ENCODE results near the gene EVA1C. TPM values are rescaled to one million over a fixed set of nuclear protein-coding genes. Genes with fewer than 3 reads are reported as not detected.

Gene EVA1C
- polyA plus RNA-seq, 1 of the 3 experiments (the other 2 are of a cell fraction): 10.1 TPM

DNA sequence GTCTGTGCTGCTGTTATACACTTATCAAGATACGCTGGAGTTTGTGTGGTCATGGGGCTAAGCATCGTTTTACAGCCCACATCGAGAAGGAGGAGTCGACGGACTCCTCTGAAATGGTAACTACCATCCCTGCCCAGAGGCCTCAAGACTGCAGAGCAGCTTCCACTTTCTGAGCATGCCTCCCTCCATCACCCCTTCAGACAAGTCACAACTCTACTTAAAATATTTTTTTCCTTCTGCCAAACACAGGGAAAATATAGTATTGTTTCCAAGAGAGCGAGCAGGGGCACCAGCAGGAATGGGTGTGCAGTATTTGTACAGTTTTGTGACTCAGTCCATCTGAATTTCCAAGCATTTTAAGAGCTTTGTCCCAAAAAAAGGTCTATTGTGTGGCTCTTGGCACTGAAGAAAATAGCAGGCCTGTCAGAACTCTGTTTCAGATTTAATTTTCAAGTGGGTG lies 14.1 kb downstream of the EVA1C start (continued):
- TF ChIP-seq, protein P1, sequence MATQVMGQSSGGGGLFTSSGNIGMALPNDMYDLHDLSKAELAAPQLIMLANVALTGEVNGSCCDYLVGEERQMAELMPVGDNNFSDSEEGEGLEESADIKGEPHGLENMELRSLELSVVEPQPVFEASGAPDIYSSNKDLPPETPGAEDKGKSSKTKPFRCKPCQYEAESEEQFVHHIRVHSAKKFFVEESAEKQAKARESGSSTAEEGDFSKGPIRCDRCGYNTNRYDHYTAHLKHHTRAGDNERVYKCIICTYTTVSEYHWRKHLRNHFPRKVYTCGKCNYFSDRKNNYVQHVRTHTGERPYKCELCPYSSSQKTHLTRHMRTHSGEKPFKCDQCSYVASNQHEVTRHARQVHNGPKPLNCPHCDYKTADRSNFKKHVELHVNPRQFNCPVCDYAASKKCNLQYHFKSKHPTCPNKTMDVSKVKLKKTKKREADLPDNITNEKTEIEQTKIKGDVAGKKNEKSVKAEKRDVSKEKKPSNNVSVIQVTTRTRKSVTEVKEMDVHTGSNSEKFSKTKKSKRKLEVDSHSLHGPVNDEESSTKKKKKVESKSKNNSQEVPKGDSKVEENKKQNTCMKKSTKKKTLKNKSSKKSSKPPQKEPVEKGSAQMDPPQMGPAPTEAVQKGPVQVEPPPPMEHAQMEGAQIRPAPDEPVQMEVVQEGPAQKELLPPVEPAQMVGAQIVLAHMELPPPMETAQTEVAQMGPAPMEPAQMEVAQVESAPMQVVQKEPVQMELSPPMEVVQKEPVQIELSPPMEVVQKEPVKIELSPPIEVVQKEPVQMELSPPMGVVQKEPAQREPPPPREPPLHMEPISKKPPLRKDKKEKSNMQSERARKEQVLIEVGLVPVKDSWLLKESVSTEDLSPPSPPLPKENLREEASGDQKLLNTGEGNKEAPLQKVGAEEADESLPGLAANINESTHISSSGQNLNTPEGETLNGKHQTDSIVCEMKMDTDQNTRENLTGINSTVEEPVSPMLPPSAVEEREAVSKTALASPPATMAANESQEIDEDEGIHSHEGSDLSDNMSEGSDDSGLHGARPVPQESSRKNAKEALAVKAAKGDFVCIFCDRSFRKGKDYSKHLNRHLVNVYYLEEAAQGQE (IDR thresholded peaks at IDR 0.05; ENCODE audit: low read depth, low read length): 0 out of 2 replicates have a peak, but pooled peaks have one; percentile 5
- TF ChIP-seq FOSL2 (IDR thresholded peaks at IDR 0.05; ENCODE audit: borderline replicate concordance, low read depth) (peak; percentile 67; the same call in 1 of the 2 replicates), TCF12 (IDR thresholded peaks at IDR 0.05) (peak; percentile 63), GATA2 (CRISPR knock-in tag; IDR thresholded peaks at IDR 0.05) (no peak)
- TF ChIP-seq, protein P2, sequence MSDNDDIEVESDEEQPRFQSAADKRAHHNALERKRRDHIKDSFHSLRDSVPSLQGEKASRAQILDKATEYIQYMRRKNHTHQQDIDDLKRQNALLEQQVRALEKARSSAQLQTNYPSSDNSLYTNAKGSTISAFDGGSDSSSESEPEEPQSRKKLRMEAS (IDR thresholded peaks at IDR 0.05; ENCODE audit: low read depth): peak; percentile 72

DNA sequence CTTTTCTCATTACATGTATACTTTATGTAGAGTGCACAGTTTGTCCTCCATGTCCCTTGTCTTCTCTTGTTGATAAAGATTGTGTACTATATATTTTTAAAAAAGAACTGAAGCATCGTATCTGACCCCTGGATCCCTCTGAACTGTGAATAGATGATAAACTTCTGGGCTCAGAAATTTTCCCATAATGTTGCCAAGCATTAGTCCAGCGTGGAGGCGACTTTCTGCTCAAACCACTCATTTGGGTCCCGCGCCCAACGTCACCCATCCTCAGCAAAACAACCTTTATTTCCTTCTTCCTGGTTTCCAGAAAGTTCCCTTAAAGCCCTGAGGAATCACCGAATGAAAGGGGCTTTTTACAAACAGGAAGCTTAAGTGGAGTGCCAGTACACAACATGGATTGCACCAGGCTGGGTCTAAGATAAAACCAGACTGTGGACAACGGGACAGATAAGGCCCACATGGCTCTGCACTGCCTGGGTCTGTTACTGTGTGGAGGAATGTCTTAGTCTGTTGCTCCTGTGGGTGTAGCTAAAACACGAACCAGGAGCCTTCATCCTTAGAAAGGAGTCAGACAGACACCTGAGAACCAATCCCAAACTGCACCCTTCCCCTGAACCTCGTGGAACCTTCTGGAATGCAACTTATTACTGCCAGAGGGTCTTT lies 15.6 kb downstream of the EVA1C start:
- 85% methylated on average over 10 of the region's 10 CpGs for WGBS (ENCODE audit: low lambda C conversion rate)
- peaks cover 0 to 7% of the 10 kb centered on the region in 2 experiments for H3K36me3 ChIP-seq (replicated peaks in 1 of 2; ENCODE audit: control insufficient read depth in 1 of 2, insufficient read depth in 2 of 2, low read length in 1 of 2)
- H3K9me3 ChIP-seq: no peaks in the 10 kb centered on the region
- peaks cover 0 to 21% of the 10 kb centered on the region in 2 experiments; a peak in 3 of 4 replicates for H3K4me1 ChIP-seq (ENCODE audit: control insufficient read depth in 1 of 2, insufficient read depth in 2 of 2, low read depth in 1 of 2, low read length in 1 of 2)
- peaks cover 47% of the 10 kb centered on the region for H3K79me2 ChIP-seq (ENCODE audit: insufficient read depth)
- H3F3A ChIP-seq (replicated peaks; ENCODE audit: insufficient read depth): peaks cover 27% of the 10 kb centered on the region
- no peaks in the 10 kb centered on the region for H4K20me1 ChIP-seq (ENCODE audit: insufficient read depth)
- H3K9ac ChIP-seq: no peak overlapping the region
- POLR2A ChIA-PET: no interaction called here
- H3K27me3 ChIP-seq (ENCODE audit: insufficient read depth): no peaks in the 10 kb centered on the region
- H2AFZ ChIP-seq (ENCODE audit: low read depth): no peak overlapping the region
- no peak for DNase-seq
- H3K4me3 ChIP-seq (ENCODE audit: low read depth in 2 of 2, low read length in 1 of 2): no peak overlapping the region
- H3K4me2 ChIP-seq: no peak overlapping the region
- H3K27ac ChIP-seq (ENCODE audit: low read depth in 2 of 2, low read length in 1 of 2): peak overlapping the region in 1 of 2 experiments; percentile 81; a peak in 2 of 4 replicates
- CTCF ChIA-PET: interaction anchor here (1.8 kb wide), 1 partner anchor 141 kb away, joined by 5 read pairs; no protein-coding TSS in a partner anchor
- TF ChIP-seq GABPA (IDR thresholded peaks at IDR 0.05; ENCODE audit: low read depth) (no peak), RXRA (IDR thresholded peaks at IDR 0.05; ENCODE audit: borderline replicate concordance, low read depth) (no peak), TAF1 (IDR thresholded peaks at IDR 0.05; ENCODE audit: borderline replicate concordance, low read depth, low read length) (no peak), FOSL2 (IDR thresholded peaks at IDR 0.05; ENCODE audit: borderline replicate concordance, low read depth) (no peak), RCOR1 (IDR thresholded peaks at IDR 0.05; ENCODE audit: low read length) (no peak), FOXM1 (IDR thresholded peaks at IDR 0.05; ENCODE audit: low read depth) (no peak), JUND (IDR thresholded peaks at IDR 0.05) (no peak), RFX5 (IDR thresholded peaks at IDR 0.05; ENCODE audit: low read length) (no peak), POLR2AphosphoS5 (IDR thresholded peaks at IDR 0.05; ENCODE audit: low read depth, low read length) (no peak), GATA2 (CRISPR knock-in tag; IDR thresholded peaks at IDR 0.05) (no peak)
- TF ChIP-seq, protein P3, sequence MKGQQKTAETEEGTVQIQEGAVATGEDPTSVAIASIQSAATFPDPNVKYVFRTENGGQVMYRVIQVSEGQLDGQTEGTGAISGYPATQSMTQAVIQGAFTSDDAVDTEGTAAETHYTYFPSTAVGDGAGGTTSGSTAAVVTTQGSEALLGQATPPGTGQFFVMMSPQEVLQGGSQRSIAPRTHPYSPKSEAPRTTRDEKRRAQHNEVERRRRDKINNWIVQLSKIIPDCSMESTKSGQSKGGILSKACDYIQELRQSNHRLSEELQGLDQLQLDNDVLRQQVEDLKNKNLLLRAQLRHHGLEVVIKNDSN (IDR thresholded peaks at IDR 0.05; ENCODE audit: borderline replicate concordance, low read depth): no peak
- TF ChIP-seq, protein P1 (IDR thresholded peaks at IDR 0.05; ENCODE audit: low read depth, low read length): no peak
- TF ChIP-seq, protein P2 (IDR thresholded peaks at IDR 0.05; ENCODE audit: low read depth): no peak
- TF ChIP-seq, protein P4, sequence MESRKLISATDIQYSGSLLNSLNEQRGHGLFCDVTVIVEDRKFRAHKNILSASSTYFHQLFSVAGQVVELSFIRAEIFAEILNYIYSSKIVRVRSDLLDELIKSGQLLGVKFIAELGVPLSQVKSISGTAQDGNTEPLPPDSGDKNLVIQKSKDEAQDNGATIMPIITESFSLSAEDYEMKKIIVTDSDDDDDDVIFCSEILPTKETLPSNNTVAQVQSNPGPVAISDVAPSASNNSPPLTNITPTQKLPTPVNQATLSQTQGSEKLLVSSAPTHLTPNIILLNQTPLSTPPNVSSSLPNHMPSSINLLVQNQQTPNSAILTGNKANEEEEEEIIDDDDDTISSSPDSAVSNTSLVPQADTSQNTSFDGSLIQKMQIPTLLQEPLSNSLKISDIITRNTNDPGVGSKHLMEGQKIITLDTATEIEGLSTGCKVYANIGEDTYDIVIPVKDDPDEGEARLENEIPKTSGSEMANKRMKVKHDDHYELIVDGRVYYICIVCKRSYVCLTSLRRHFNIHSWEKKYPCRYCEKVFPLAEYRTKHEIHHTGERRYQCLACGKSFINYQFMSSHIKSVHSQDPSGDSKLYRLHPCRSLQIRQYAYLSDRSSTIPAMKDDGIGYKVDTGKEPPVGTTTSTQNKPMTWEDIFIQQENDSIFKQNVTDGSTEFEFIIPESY (IDR thresholded peaks at IDR 0.05; ENCODE audit: borderline replicate concordance, low read depth): no peak
- no peaks in the 10 kb centered on the region for H3K9me2 ChIP-seq
